Right hindlimb (tissue), 1 donor: ENCODE measurements around the gene CYBA.

ENCODE experiments used
- DNase-seq: peaks from one replicate; pipeline ENCODE4 v3.0.0-alpha.2; 2018

Gene CYBA

DNA sequence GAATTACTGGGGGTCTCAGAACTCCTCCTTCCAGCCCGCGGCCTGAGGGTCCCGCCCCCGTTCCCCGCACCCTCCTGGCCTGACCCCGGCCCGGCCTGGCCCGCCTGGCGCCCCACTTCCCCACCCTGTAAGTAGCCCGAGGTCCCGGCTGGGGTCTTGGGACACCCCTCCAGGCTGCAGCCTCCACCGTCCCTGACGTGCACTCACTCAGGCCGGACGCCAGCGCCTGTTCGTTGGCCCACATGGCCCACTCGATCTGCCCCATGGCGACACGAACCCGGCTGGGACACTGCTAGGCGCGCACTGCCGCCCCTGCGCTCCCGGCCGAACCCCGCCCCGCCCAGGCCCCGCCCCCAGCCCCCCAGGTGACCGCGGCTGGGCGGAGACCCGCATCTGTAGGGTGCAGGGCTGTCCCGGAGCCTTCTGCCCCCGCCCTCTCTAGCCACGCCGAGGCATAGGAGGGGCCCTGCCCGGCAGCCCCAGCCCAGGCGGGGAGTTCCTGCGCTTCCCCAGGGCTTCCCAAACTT lies at the start of gene CYBA:
Gene CYBA, minus strand, starts transcription at position 305 of the 527 bp plus-strand sequence. Its CDS starts 40 bp downstream, at position 265.
- DNase-seq, result peak; percentile 76

DNA sequence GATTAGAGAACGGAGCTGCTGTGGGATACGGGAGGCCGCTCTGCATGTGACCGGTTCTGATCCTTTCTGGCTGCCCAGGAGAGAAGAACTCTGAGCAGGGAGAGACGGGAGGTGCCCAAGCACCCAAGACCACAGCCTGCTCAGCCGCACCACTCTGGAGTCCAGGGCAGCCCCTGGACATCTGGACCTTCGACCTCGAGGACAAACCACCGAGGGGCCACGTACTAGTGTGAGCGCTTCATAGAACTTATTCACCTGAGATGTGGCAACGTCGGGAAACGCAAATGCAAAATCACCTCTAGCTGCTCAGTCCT lies 49.4 kb upstream of the CYBA start:
- no peak for DNase-seq

DNA sequence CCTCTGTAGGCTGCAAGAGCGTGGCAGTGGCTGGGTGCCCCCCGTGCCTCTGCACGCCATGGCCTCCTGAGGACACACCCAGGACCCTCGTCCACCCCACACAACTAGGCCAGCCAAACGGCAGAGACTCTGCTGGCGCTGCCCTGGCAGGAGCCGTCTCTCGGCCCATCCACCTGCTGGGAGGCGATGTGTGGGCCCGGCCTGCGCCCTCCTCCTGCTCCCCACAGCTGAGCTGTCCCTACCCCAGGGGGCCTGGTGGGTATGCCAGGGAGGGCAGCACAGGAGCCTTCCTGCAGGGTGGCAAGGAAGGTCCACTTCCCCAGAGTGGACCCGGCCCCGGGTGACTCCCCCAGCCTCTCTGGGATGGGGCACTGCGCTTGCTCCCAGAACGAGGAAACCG lies 48.3 kb upstream of the CYBA start:
- no peak for DNase-seq

DNA sequence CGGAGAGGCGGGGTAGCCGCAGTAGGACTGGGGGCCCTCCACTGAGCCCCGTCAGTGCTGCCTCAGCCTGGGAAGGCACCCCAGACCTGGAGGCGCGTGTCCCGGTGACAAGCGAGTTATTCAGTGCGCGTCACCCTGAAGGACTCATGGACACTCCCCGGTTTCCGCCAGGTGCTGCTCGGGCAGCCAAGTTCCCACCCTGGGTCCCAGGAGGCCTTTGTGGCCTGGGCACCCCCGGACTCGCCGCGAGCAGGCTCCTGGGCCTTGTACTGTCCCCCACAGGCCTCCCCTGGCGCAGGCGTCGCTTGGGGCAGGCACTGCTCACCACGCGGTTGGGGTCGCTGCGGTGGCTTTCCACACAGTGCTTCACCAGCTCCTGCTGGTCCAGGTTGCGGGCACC lies 47.8 kb upstream of the CYBA start:
- DNase-seq, result no peak

DNA sequence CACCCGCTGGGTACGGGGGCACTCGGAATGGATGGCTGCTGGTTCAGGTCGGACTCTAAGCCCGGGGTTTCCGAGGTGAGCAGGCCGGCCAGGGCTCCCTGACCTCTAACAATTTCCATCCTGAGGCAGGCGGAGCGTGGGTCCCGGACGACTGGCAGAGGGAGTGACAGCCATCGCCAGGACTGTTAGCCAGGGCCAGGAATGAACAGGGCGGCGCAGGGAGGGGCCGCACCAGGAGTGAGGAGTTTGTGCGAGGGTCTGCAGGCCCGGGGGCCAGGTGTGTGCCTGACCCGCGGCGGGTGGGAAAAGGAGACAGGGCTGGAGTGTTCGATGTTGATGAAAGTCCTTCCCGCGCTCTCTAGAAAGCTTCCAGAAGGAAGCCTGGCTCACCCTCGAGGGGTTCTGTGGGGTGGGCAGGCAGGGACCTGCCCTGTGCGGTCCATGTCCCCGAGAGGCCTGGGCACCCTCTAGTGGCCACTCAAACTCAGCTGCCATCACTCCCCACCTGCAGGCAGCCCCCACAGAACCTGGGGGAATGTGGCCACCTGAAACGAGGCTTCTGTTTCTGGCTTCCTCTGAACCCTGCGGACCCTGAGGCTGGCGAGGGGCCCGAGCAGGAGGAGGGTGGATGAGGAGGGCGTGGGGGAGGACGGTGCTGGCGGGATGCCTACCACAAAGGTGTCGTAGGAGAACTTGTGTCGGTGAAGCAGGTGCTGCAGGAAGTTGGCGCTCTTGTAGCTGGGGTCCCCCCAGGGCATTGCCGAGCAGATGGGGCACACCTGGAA lies 47.2 kb upstream of the CYBA start:
- no peak for DNase-seq

DNA sequence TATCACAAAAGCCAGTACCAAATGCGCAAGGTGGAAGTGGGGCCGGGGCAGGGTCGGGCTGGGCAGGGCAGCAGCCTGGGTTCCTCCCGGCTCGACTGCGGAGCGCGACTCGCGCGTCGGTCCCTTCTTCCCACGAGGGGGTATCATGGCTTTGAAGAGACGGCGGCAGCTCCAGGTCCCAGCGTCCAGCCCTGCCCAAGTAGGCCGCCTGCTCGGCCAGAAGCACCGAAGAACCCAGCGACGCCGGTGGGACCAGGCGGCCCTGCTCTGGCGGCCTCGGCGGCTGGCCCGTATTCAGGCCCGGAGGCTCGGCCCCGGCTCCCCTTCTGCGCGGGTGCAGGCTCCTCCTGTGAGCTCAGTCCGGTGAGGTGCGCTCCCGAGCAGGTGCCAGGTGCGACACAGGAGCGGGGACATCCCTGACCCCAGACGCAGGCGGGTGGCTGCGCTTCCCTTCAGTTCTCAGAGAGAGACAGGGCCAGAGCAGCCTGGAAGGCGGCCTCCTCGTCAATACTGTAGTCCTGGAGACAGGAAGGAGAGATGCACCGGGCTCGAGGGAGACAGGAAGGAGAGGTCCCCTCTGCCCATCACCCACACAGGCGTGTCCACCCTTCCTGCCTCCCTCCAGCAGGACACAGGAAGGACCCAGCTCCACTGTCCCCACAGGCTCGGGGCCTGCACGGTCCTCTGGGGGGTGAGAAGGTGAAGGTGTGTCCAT lies 46.4 kb upstream of the CYBA start:
- DNase-seq, result no peak

DNA sequence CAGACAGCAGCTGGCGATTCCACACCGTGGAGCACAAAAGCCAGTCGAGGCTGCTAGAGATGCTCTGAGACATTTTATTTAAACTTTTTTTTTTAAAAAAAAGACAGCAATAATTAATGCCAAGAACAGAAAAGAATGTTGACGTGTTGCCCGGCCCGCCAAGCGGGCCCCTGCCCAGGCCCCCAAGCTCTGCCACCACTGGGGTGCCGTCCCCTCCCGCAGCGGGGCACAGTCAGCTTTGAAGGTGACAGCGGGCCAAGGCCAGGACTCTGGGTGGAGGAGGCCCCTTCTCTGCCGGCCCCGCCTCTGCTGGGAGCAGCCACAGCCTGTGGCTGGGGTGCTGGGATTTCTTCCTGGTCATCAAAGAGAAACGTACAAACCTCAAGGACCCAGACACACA lies 45.6 kb upstream of the CYBA start:
- no peak for DNase-seq

DNA sequence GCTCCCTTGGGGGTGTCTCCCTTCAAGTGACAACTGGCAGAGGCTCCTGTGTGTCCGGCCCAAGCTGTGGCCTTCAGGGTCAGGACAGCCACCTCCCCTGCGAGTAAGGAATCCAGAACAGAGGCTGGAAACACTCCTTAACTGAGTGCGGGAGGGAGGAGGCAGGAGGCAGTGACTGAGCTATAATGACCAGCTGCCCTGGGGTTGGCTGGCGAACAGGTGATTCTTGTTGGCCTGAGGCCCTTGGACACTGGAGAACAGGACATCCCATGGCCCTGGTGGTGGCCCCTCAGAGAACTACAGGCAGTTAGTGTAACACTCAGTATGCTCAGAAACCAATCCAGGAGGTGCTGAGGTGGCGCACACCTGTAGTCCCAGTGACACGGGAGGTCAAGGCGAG lies 44.9 kb upstream of the CYBA start:
- DNase-seq, result no peak

DNA sequence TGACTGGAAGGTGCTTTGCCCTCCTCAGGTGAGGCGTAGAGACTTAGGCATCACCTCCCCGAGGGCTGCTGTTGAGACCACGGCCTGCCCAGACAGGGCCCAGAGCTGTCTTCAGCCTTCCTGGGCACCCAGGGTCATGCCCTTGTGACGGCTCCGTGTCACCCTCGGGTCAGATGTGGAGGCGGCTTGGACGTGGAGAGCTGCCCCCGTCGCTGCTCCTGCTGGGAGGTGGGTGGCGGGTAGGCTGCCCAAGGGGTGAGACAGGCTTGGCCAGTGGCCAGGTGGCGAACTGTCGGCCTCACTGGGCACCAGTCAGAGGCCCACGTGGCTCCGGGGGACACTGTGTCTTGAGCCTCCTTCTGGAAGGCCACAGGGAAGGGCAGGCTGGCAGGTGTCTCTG lies 44.4 kb upstream of the CYBA start:
- DNase-seq, result no peak

DNA sequence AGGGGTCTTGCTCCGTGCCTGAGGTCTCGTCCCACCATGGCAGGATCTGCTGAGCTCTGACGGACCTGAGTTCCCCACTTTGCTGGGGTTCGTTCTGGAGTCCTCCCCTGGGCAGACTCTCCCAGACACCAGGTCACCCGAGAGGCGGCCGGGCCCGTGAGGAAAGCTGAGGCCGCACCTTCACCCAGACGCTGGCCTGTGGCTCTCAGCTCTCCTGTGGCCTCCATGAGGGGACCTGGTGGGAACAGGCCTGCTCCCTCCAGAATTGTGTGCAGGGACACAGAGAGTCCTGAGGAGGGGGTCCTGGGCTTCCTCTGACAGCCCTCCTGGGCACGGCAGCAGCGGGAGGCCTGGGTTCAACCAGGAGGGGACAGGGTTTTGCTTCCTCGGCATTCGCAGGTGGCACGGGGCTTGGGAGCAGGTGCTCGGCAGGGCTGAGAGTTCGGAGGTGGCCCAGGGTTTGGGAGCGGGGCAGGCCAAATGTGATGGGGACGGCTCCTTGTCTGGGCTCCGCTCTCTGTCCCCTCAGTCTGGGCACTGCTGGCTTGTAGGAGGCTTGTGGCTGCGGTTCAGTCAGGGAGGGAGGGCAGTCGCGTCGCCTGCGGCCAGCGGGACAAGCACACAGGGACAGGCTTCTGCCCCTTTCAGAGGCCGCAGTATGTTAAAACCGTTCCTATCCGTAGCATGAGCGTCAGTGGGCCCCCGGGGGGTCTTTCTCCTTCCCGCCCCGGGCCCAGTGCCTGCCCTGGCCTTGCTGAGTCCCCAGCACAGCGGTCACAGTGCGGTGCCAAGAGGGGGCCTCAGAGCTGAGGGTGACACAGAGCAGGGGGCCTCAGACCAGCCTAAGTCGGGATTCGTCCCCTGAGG lies 43.6 kb upstream of the CYBA start:
- DNase-seq, result no peak

DNA sequence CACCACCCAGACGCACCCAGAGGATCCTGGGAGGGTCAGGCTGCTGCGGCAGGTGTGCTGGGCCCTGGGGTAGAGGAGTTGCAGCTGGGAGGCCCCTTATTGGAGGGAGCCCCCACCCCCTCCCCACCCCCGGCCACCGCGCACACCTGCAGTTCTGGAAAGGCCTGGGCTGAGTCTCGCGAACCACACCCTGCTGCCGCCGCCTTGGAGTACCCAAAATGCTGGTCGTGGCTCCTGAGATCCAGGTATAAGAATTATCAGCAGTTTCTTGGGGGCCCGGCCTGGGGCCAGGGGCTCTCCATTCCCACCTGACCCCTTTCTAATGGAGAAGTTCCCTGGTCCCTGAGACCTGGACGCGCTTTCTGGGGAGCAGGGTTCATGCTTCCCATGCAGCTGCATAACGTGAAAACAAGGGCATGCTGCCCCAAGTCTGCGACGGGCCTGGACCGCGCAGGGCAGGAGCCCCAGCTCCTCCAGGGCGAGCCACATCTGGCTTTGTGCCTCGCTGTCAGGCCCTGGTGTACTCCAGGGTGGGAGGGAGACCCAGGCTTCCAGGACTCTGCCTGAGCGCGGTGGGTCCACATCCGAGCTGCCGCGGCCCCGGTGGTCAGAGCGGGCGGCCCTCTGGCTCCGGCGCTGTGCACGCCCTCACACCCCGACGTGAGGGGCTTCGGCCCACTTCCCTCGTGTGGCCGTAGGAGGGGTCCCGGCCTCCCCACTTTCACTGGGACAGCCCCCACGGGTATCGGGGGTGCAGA lies 42.7 kb upstream of the CYBA start:
- no peak for DNase-seq

DNA sequence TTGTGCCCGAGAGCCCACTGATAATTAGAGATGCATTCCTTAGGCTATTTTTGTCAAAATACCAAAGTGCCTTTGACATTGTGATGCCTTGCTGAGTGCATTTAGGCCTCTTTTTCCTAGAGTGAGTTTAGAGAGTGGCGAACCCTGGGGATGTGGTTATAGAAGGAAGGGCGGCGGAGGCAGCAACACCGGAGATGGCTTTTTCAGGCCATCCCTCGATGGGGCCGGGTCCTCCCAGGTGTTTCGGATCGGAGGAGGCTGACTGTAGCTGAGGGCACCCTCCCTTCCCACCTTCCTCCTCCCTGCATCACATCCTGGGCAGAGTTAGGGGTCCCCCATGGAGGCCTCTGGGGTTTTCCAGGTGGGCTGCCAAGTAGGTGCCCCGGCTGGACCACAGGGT lies 42.0 kb upstream of the CYBA start:
- DNase-seq, result no peak

DNA sequence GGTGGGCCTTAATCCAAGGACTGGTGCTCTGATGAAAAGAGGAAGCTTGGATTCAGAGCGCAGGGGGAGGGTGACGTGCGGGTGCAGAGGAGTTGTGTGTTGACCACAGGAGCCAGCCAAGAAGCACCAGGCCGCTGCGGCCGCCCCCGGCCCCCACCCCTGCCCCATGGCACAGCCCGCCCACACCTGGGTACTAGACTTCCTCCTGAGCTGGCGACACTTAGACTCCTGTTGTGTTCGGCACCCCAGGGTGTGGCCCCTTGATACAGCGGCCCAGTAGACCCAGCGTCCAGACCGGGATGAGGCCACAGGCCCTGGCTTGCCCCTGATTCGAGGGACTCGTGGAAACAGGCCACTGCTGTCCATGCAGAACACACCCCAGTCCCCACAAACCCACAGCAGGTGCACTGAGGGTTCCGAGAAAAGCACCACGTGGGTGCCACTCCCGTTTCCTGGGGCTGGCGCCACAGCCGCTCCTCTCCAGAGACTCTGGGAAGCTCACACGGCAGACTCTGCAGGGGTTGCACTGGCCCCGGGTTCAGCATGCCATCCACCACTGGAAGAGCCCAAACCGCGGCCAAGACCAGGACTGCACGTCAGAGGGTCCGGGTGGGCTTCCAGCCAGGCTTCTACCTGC lies 41.2 kb upstream of the CYBA start:
- DNase-seq, result no peak

DNA sequence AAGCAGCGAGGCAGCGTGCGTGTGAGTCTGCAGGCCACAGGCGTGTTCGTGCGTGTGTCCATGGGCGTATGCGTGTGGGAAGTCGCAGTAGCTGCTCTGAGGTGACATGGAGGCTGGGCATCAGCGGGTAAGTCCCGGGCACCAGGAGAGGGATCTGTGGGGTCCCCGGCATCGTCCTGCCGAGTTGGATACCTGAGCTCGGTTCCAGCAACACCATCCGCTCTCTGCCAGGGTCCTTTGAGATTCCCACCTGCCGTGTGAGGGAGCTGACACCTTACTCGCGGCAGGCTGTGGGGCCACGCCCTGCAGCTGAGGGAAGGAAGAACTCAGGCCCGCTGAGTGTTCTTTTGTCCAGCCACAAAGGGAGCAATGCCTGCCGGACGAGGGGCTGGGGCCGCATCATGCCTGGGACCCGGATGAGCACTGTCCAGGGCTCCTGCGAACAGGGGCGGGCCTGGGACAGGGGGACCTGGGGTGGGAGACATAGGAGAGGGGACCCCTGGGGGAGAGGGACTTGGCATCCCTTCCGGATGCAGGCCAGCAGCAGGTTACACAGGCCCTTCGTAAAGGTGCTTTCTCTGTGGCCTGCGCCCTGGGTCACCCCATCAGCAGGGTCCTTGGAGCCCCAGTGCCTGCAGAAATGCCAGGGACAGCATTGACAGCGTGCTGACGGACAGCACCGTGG lies 40.4 kb upstream of the CYBA start:
- DNase-seq, result no peak

DNA sequence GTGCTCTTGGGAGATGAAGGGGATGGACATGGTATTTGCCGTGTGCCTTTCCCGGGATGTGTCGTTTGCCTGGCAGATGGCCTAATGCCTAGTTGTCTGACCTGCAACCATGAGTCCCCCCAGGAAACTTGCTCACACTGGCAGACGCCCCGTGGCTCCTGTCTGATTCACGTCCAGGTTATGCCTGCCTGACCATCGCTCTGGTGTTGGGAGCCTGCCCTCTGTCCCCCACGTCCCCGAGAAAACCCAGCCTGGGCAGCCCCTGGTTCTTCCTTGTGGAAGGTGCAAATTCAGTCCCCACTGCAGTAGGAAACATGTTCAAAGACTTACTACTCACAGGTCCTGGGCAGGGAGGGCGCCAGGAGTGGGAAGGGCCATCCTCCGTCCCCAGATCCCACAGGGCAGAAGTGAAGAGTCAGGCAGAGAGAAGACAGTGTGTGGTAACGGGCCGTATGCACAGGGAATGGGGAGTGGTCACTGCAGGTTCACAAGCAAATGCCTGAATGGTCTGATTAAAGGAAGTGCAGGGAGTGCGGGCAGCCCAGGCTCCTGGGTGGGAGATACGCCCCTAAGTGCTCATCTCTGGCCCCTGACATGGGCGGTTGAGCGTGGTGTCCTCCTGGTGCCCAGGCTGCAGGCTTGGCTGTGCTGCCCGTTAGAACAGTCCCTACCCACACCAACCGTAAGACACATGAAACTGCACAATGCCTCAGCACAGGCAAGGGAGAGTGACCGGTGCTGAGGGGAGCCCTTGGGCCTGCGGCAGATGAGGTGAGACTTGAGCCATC lies 39.7 kb upstream of the CYBA start:
- DNase-seq, result no peak

DNA sequence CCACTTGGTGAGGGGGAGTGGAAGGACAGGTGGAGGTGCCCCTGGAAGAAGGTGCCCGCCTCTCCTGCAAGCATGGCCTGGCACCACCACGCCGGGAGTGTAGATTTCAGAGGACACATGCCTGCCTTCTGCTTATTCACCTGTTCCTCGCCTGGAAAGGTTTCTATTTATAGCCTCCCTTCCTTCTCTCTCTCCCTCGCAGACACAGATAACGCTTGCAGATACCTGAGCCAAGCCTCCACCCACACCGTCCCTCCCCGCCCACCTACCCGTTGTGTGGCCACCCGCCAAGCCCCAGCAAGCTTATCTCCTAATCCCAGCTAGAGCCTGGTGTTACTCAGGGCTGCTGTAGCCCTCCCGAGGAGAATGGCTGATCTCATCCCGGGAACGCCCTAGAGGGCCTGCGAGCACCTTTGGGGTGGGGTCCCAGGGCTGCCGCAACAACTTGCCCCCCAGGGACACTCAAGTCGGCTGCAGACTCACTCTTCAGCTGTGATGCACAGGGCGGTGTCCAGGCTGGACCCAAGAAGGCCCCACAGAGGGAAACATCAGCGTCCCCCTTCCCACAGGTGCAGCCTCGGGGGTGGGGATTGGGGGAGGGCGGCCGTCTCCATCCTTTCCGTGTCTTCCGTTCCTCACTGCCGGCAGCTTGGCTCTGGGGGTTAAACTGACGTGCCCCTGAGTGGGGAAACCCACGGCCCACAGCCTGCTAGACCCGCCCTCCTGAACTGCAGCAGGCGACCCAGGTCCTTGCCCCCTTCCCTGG lies 37.3 kb upstream of the CYBA start:
- no peak for DNase-seq

DNA sequence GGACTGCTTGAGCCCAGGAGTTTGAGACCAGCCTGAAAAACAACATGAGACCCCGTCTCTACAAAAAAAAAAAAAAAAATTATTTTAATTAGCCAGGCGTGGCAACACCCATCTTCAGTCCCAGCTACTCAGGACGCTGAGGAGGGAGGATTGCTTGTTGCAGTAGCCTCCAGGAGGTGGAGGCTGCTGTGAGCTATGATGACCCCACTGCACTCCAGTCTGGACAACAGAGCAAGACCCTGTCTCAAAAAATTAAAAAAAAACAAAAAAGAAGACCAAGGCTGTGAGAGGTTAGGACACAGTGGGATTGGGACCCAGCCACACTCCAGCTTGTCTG lies 36.8 kb upstream of the CYBA start:
- no peak for DNase-seq

DNA sequence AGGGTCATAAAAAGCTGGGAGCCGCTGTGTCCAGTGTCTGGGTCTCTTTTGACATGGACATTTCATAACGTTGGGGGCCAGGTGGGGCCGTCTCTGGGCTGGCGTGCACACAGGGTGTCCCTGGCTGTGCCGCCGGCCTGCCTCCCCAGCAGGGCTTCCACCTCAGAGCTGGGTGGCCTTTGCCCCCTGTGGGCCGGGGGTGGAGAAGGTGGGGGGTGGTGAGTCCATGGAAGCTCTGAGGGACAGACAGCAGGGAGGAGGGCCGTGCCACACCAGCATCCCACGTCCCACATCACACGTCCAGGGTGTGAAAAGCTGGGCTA lies 36.4 kb upstream of the CYBA start:
- no peak for DNase-seq

DNA sequence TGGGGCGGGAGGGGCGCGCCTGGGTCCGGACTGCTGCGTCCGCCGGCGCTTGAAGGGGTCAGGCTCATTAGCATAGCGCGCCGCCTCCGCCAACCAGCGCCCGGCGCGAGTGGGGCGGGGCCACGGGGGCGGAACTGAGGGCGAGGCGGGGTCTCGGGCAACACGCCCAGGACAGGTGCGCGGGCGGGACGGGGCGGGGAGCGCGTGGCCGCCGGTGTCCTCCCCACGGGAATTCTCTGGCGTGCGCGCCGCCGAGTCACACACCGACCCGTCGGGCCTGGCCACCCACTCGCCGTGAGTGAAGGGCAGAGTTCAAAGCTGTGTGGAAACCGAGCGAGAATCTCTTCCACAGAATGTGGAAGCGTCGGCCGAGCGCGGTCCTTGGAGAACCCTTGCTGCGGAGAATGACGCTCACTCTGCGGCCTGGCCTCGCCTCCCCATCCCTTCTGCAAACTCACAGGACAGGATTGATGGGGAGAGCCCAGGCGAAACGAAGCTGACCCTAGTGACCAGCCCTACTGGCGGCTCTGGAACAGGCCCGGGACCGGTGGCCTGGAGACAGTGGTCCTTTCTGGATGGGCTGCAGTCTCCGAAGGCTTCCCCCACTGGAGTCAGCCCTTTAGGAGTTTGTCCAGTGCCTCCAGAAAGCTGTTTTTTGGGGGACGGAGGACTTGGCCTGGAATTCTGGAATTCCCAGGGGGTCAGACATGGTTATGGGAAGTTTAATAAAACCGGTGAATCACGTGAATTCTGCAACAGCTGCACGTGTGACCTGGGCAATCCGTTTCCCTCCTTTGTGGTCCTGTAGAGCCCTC lies 35.8 kb upstream of the CYBA start, which contains the start of gene SNAI3:
Gene SNAI3, minus strand, starts transcription at position 69 of the 815 bp plus-strand sequence. CDS start 101 bp downstream, outside the sequence.
- DNase-seq, result peak; percentile 78
